GM12873 (cell line): Measurements from ENCODE around the gene DNAJB11.

Source experiments
- CTCF ChIP-seq: IDR thresholded peaks from 2 replicates; pipeline ENCODE4 v1.5.1; 2012; ENCODE audit warnings: low read depth, mild to moderate bottlenecking, moderate library complexity, low read length, control low read depth; ENCODE audit not compliant: insufficient read depth; ENCODE audit errors: missing control alignments

DNAJB11 gene

DNA sequence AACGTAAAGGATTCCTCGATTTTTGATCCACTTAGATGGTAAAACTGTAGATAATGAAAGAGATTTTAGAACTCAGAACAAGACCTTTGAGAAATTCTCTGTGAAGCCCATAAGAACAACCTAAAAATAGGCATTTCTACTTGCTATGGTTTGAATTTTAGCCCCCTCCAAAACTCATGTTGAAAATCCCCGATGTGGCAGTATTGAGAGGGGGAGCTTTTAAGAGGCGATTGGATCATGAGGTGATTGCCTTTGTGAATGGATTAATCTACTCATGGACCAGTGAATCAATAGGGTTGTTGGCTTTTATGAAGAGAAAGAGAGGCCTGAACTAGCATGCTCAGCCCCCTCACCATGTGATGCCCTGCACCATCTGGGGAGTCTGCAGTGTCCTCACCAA lies 22.2 kb downstream of the DNAJB11 start:
- TF ChIP-seq CTCF = no peak

- TF ChIP-seq CTCF = no peak
Observed at GRCh38 chr3:186593862-186594261, 23.3 kb downstream of the DNAJB11 start.

DNA sequence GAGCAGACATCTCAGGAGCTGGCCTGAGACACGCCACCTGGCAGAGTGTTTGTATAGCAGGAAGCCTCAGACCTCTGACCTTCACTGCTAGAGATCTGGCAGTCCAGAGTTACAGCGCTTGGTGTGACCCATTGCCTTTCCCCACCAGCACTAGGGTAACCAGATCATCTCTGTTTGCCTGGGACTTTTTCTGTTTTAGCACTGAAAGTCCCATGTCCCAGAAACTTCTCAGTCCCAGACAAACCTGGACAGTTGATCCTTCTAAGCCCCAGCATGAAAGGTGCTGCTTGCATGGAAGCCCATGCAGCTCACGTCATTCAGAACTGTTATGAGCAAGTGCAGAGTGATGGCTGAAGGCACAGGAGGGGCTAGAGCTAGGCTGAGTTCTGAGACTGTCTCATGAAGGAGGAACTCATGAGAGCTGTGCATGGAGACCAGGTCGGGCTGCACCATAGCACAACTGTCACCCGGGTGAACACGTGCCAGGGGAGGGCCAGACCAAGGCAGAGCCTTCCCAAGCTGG lies 24.1 kb downstream of the DNAJB11 start:
- TF ChIP-seq CTCF = no peak

GRCh38 chr3:186596568-186597287 lies 26.2 kb downstream of the DNAJB11 start:
- no peak for TF ChIP-seq CTCF

DNA sequence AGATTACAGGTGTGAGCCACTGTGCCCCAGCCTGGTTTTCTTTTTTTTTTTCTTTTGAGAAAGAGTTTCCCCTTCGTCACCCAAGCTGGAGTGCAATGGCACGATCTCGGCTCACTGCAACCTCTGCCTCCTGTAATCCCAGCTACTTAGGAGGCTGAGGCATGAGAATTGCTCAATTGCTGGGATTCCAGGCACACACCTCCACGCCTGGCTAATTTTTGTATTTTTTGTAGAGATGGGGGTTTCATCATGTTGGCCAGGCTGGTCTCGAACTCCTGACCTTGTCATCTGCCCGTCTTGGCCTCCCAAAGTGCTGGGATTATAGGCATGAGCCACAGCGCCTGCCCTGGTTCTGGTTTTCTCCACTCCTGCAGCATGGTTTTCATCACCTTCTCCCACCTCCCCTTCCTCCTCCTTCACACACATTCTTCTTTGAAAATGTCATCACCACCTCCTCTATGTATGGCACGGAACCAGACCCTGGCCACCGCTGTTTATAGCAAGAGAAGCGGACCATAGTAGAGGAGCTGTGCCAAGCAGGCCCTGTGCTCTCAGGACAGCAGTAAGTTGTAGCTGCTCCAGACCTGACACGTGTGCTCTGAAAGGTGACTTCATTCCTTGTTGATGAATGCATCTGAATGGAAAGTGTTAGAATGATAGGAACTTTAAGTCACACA lies 27.7 kb downstream of the DNAJB11 start:
- TF ChIP-seq CTCF = no peak

DNA sequence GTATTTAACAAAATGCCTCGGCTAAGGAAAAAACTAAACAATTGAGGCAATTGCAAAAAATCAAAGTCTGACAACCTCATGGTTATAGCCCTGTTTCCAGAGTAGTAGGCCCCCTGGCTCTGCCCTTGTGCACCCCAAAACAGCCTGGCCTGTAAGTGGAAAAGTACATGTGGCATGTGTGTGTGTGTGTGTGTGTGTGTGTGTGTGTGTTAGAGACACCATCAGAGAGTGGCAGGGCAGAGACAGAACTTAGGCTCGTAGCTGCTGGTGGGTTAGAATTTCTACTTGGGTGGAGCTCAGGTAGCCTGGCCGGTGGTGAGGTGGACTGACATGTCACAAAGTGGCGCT lies 28.2 kb downstream of the DNAJB11 start:
- TF ChIP-seq CTCF = no peak

DNA sequence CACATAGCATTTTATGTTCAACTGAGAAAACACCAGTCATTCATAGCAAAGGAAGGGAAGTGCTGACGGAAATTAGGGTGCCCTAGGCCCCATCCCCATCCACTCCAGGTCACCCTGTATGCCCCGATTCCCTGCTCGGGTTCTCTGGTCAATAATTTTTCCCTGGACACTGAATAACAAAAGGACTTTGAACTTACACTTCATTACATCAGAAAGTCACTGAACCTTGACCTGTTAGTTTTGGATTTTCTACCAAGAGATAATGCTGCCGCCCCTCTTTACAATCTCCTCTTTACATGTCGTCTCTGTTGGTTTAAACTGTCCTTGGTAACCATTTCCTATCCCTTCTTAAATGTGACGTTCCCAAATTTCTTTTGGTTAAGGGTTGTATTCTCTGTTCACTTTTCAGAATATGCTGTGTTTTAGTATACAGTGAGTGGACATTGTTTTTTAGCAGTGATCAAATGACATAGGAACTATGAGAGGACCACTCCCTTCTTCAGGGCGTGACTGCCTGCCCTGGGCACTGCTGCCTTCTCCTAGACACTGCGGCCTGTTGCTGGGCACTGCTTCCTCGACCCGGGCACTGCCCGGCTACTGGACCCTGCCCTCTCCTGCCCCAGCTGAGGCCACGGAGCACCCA lies 28.7 kb downstream of the DNAJB11 start:
- no peak for TF ChIP-seq CTCF
